ENCODE measurements around the gene TP53INP2. TPM values are rescaled to one million over a fixed set of nuclear protein-coding genes. Genes with fewer than 3 reads are reported as not detected.

The TP53INP2 gene
- total and polyA plus RNA-seq, 2 of the 13 experiments (the other 11 are each of a cell fraction or from before 2014, with no cell fraction given) = 5.2 to 18.8 TPM

DNA sequence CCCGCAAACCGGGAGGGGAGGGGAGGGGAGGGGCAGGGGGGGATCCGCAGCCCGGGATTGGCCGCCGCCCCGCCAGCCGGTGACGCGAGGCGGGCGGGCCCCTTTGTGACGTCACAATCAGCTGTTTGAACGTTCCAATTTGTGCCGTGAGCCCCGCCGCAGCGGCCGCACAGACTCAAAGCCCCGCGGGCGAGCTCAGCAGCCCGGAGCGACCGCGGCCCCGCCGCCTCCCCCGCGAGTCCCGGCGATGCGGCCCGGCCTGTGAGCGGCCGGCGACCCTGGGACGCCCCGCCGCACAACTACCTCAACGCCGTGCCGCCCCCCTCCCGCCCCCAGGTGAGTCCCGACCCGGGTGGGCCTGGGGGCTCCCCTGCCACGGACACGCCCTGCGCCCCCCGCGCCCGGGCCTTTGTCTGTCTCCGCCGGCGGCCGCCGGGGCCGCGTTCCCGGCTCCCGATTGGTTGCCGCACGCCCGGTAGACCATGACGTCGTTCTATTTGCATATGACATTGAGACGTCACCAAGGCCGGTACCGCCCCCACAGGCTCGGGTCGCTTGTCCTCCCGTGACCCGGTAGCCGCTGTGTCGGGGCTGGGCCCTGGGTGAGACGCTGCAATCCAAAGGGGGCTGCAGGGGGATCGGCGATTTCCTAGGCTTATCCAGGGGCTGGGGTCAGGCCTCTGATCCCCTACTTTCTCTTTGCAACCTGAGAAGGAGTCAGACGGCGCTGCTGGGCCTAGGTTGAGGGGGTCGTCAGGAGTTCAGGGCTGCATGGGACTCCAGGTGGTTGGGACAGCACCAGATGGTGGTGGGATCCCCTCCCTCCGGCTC, at the start of gene TP53INP2 (continued):
- TF ChIP-seq, protein P1, sequence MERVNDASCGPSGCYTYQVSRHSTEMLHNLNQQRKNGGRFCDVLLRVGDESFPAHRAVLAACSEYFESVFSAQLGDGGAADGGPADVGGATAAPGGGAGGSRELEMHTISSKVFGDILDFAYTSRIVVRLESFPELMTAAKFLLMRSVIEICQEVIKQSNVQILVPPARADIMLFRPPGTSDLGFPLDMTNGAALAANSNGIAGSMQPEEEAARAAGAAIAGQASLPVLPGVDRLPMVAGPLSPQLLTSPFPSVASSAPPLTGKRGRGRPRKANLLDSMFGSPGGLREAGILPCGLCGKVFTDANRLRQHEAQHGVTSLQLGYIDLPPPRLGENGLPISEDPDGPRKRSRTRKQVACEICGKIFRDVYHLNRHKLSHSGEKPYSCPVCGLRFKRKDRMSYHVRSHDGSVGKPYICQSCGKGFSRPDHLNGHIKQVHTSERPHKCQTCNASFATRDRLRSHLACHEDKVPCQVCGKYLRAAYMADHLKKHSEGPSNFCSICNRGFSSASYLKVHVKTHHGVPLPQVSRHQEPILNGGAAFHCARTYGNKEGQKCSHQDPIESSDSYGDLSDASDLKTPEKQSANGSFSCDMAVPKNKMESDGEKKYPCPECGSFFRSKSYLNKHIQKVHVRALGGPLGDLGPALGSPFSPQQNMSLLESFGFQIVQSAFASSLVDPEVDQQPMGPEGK (CRISPR knock-in tag; IDR thresholded peaks at IDR 0.05) = peak; percentile 59
- TF ChIP-seq, protein P2, sequence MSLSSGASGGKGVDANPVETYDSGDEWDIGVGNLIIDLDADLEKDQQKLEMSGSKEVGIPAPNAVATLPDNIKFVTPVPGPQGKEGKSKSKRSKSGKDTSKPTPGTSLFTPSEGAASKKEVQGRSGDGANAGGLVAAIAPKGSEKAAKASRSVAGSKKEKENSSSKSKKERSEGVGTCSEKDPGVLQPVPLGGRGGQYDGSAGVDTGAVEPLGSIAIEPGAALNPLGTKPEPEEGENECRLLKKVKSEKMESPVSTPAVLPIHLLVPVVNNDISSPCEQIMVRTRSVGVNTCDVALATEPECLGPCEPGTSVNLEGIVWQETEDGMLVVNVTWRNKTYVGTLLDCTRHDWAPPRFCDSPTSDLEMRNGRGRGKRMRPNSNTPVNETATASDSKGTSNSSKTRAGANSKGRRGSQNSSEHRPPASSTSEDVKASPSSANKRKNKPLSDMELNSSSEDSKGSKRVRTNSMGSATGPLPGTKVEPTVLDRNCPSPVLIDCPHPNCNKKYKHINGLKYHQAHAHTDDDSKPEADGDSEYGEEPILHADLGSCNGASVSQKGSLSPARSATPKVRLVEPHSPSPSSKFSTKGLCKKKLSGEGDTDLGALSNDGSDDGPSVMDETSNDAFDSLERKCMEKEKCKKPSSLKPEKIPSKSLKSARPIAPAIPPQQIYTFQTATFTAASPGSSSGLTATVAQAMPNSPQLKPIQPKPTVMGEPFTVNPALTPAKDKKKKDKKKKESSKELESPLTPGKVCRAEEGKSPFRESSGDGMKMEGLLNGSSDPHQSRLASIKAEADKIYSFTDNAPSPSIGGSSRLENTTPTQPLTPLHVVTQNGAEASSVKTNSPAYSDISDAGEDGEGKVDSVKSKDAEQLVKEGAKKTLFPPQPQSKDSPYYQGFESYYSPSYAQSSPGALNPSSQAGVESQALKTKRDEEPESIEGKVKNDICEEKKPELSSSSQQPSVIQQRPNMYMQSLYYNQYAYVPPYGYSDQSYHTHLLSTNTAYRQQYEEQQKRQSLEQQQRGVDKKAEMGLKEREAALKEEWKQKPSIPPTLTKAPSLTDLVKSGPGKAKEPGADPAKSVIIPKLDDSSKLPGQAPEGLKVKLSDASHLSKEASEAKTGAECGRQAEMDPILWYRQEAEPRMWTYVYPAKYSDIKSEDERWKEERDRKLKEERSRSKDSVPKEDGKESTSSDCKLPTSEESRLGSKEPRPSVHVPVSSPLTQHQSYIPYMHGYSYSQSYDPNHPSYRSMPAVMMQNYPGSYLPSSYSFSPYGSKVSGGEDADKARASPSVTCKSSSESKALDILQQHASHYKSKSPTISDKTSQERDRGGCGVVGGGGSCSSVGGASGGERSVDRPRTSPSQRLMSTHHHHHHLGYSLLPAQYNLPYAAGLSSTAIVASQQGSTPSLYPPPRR (CRISPR knock-in tag; IDR thresholded peaks at IDR 0.05; ENCODE audit: borderline replicate concordance) = no peak
- TF ChIP-seq, protein P3, sequence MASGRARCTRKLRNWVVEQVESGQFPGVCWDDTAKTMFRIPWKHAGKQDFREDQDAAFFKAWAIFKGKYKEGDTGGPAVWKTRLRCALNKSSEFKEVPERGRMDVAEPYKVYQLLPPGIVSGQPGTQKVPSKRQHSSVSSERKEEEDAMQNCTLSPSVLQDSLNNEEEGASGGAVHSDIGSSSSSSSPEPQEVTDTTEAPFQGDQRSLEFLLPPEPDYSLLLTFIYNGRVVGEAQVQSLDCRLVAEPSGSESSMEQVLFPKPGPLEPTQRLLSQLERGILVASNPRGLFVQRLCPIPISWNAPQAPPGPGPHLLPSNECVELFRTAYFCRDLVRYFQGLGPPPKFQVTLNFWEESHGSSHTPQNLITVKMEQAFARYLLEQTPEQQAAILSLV (CRISPR knock-in tag; IDR thresholded peaks at IDR 0.05; ENCODE audit: borderline replicate concordance) = peak; percentile 20; the same call in 1 of the 2 replicates
- TF ChIP-seq FIP1L1 (IDR thresholded peaks at IDR 0.05; ENCODE audit: borderline replicate concordance, insufficient read depth, low read depth, low read length) (no peak), RARA (CRISPR knock-in tag; IDR thresholded peaks at IDR 0.05) (peak; percentile 92), EZH2 (conservative IDR thresholded peaks at IDR 0.05; ENCODE audit: low read depth, low read length) (no peak), MAFK (conservative IDR thresholded peaks at IDR 0.05 in 1 of 2, IDR thresholded peaks at IDR 0.05 in 1 of 2; ENCODE audit: low read length in 2 of 2) (0 out of 4 replicates have a peak, but pooled peaks of 1 of the 2 experiments have one; percentile 1), NR1H2 (CRISPR knock-in tag; IDR thresholded peaks at IDR 0.05; ENCODE audit: borderline replicate concordance, low read depth) (no peak), ZNF570 (CRISPR knock-in tag; IDR thresholded peaks at IDR 0.05; ENCODE audit: borderline replicate concordance) (no peak), ZNF749 (CRISPR knock-in tag; IDR thresholded peaks at IDR 0.05; ENCODE audit: borderline replicate concordance) (0 out of 2 replicates have a peak, but pooled peaks have one; percentile 65), ZNF33B (CRISPR knock-in tag; IDR thresholded peaks at IDR 0.05) (peak; percentile 66; the same call in 1 of the 2 replicates), BHLHE40 (IDR thresholded peaks at IDR 0.05; ENCODE audit: low read length) (peak; percentile 56; the same call in 1 of the 2 replicates), MEF2D (CRISPR knock-in tag; IDR thresholded peaks at IDR 0.05) (0 out of 2 replicates have a peak, but pooled peaks have one; percentile 35), ZNF607 (CRISPR knock-in tag; IDR thresholded peaks at IDR 0.05; ENCODE audit: borderline replicate concordance) (peak; percentile 77)
- TF ChIP-seq, protein P4, sequence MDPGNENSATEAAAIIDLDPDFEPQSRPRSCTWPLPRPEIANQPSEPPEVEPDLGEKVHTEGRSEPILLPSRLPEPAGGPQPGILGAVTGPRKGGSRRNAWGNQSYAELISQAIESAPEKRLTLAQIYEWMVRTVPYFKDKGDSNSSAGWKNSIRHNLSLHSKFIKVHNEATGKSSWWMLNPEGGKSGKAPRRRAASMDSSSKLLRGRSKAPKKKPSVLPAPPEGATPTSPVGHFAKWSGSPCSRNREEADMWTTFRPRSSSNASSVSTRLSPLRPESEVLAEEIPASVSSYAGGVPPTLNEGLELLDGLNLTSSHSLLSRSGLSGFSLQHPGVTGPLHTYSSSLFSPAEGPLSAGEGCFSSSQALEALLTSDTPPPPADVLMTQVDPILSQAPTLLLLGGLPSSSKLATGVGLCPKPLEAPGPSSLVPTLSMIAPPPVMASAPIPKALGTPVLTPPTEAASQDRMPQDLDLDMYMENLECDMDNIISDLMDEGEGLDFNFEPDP (CRISPR knock-in tag; conservative IDR thresholded peaks at IDR 0.05) = no peak
- TF ChIP-seq, protein P5, sequence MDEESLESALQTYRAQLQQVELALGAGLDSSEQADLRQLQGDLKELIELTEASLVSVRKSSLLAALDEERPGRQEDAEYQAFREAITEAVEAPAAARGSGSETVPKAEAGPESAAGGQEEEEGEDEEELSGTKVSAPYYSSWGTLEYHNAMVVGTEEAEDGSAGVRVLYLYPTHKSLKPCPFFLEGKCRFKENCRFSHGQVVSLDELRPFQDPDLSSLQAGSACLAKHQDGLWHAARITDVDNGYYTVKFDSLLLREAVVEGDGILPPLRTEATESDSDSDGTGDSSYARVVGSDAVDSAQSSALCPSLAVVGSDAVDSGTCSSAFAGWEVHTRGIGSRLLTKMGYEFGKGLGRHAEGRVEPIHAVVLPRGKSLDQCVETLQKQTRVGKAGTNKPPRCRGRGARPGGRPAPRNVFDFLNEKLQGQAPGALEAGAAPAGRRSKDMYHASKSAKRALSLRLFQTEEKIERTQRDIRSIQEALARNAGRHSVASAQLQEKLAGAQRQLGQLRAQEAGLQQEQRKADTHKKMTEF (CRISPR knock-in tag; IDR thresholded peaks at IDR 0.05) = no peak; the same call in 1 of the 2 replicates
